HG03066 (cell line): ENCODE measurements around the gene MARCHF7.

Experiments used
- ATAC-seq: cut with Tn5 transposase; IDR thresholded peaks from one replicate; pipeline ENCODE4 v1.9.1; 2021; ENCODE audit warnings: low read depth; ENCODE audit not compliant: unreplicated experiment

The MARCHF7 gene

DNA sequence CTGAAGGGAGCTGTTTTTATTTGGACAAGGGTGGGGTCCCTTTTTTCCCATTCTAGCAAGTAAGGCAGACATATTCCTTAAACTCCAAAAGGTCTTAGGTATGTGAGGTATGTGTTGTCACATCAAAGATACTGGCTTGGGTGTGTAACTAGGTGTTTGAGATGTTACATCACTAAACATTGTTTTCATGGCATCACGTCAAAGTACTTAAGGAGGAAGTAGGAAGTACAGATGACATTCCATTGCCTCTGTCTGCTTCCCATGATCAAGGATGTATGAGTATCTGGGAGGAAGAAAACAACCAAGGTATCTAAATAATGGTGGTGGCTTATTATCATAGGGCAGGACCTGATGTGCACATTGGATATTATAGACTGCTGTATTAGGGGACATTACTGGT, 46.4 kb downstream of the MARCHF7 start:
- no peak for ATAC-seq

DNA sequence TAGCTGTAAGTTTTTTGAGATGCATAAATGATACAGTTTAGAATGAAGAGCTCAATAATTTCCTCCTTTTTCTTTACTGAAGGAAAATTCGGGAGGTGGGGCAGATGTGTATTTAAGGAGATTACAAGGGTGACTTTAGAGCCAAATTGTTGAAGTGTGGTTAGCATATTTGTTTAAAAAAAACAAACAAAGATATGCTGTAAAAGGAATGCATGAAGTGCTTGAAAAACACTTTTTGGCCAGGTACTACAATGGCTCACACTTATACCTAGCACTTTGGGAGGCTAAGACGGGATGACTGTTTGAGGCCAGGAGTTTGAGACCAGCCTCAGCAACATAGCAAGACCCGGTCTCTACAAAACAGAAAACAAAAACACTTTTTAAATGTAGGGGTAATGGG, 47.3 kb downstream of the MARCHF7 start:
- ATAC-seq: no peak

DNA sequence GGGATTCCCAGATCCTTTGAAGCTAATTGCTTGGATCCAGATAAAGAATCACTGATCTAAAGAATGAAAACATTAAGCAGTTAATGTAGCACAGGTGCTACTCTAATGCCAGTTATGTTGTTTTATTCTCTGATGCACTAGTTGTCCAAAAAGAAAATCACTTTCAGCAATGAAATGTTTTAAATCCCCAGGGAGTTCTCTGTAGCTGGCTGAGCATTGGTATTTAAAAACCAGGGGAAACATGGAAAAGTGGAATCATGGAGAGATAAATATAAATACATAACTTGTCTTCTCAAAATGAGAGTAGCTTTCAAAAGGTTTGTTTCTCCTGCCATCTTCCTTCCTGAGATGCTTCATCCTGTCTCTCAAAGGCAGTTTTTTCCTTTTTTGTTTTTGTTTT, 48.0 kb downstream of the MARCHF7 start:
- no peak for ATAC-seq

DNA sequence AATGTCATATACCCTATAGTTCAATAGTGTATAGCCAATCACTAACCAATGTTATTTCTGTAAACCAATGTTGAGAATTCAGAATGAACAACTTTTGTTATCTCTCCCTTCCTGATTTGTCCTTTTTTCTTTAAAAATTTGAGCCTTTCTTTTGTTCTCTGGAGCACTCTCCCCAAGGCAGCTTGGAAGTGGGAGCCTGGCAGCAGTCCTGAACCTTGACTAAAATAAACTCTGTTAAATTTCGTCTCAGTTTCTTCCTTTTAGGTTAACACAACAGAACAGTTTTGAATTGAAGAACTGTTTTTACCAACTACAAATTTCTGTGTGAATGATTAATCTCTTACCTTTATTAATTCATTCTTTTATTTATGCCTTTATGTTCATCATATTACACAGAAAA, 49.8 kb downstream of the MARCHF7 start:
- no peak for ATAC-seq
